WTC11 (cell line): ENCODE measurements around the gene PABPN1L.

Source experiments
- CTCF ChIP-seq: fragments of 200-600 bp; IDR thresholded peaks from 2 replicates; pipeline ENCODE4 v1.8.0; 2022; ENCODE audit warnings: antibody characterized with exemption
- MXD4 ChIP-seq: fragments of 250-450 bp; sonication (Bioruptor Pico); IDR thresholded peaks from 2 replicates; pipeline ENCODE4 v1.8.0; 2021; ENCODE audit warnings: mild to moderate bottlenecking, moderate library complexity, borderline replicate concordance
- SP1 ChIP-seq: sonication (generic); formaldehyde crosslinking; conservative IDR thresholded peaks from 2 replicates; pipeline ENCODE4 v1.8.1; 2022; ENCODE audit warnings: missing genetic modification reagents

- TF ChIP-seq SP1 (CRISPR knock-in tag) (no peak), CTCF (no peak), MXD4 (no peak)
Observed at GRCh38 chr16:88819126-88819525, 47.3 kb downstream of the PABPN1L start.
